Tibial nerve (tissue), 4 donors: Measurements from ENCODE around the gene SMIM35. TPM values are rescaled to one million over a fixed set of nuclear protein-coding genes. Genes with fewer than 3 reads are reported as not detected.

Source experiments
- DNase-seq, 2 donors: peaks; one replicate each; pipeline ENCODE4 v3.0.0-alpha.2; 2019; ENCODE audit warnings: low spot score in 2 of 2
- H3K27ac ChIP-seq, 4 donors: fragments of 200-600 bp; sonication (generic) in 3 of 4; one replicate each; pipeline ENCODE4 v1.5.1; 2017 to 2019; ENCODE audit warnings: mild to moderate bottlenecking in 1 of 4
- H3K27me3 ChIP-seq, 2 donors: fragments of 200-600 bp; sonication (generic) in 1 of 2; one replicate each; pipeline versions ENCODE4 v1.5.1 to v1.6.0; 2017 to 2019
- H3K36me3 ChIP-seq, 3 donors: fragments of 200-600 bp; sonication (generic); one replicate each; pipeline ENCODE4 v1.5.1; 2018 to 2019
- H3K4me1 ChIP-seq, 4 donors: fragments of 200-600 bp; sonication (generic) in 3 of 4; one replicate each; pipeline ENCODE4 v1.5.1; 2017 to 2019
- H3K4me3 ChIP-seq, 4 donors: fragments of 200-600 bp; sonication (generic) in 3 of 4; one replicate each; pipeline ENCODE4 v1.5.1; 2017 to 2019; ENCODE audit warnings: mild to moderate bottlenecking in 1 of 4, moderate library complexity in 1 of 4
- H3K9me3 ChIP-seq, 4 donors: fragments of 200-600 bp; sonication (generic) in 3 of 4; one replicate each; pipeline ENCODE4 v1.5.1; 2017 to 2019
- EP300 ChIP-seq, 2 donors: sonication (generic); formaldehyde crosslinking; IDR thresholded peaks; one replicate each; pipeline ENCODE4 v1.6.1; 2017; ENCODE audit warnings: antibody characterized with exemption in 2 of 2, mild to moderate bottlenecking in 1 of 2
- POLR2A ChIP-seq, 2 donors: fragments of 450-650 bp; IDR thresholded peaks; one replicate each; pipeline ENCODE4 v1.6.1; 2017; ENCODE audit warnings: antibody characterized with exemption in 2 of 2, mild to moderate bottlenecking in 2 of 2, moderate library complexity in 2 of 2
- WGBS, 2 donors: methylation state at CpG; one replicate each; pipeline ENCODE4 v1.1.5; 2018; 5-methylcytosine and 5-hydroxymethylcytosine counted together
- total RNA-seq, 4 donors: library from RNA; depleted of rRNA; stranded (reverse); fragments of >200 nt; gene quantifications; one replicate each; pipeline ENCODE4 v1.1.0, GENCODE V29; 2016
- TF ChIP-seq, protein P1 (sequence below), 5 experiments: fragments of 200-600 bp in 3 of 5; fragments of 450-650 bp in 2 of 5; sonication (generic) in 3 of 5; IDR thresholded peaks; one replicate each; pipeline ENCODE4 v1.5.1; 2016 to 2019; ENCODE audit warnings: antibody characterized with exemption in 5 of 5, mild to moderate bottlenecking in 3 of 5, moderate library complexity in 2 of 5

The SMIM35 gene
- total RNA-seq, 4 donors from 2014 or later = not detected

DNA sequence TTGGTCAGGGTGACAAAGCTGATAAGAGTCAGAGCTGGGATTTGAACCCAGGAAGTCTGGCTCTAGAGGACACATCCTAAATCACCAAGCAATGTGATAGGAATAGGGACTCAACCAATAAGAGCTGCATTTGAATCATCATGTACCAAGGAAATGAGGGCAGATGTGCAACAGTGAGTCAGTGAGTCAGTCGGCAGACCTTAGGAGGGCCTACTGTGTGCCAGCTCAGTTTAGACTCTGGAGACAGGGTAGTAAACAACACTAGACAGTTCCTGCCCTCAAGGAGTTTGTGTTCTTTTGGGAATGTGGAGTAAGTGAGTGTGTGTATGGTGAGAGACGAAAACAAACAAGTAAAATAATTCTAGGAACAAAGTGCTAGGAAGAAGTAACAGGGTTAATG is 89.4 kb downstream of the SMIM35 start:
- TF ChIP-seq POLR2A (IDR thresholded peaks at IDR 0.05) (no peak), EP300 (IDR thresholded peaks at IDR 0.05) (no peak)
- TF ChIP-seq, protein P1, sequence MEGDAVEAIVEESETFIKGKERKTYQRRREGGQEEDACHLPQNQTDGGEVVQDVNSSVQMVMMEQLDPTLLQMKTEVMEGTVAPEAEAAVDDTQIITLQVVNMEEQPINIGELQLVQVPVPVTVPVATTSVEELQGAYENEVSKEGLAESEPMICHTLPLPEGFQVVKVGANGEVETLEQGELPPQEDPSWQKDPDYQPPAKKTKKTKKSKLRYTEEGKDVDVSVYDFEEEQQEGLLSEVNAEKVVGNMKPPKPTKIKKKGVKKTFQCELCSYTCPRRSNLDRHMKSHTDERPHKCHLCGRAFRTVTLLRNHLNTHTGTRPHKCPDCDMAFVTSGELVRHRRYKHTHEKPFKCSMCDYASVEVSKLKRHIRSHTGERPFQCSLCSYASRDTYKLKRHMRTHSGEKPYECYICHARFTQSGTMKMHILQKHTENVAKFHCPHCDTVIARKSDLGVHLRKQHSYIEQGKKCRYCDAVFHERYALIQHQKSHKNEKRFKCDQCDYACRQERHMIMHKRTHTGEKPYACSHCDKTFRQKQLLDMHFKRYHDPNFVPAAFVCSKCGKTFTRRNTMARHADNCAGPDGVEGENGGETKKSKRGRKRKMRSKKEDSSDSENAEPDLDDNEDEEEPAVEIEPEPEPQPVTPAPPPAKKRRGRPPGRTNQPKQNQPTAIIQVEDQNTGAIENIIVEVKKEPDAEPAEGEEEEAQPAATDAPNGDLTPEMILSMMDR (IDR thresholded peaks at IDR 0.05) = no peak
- peaks cover 0 to 5% (median 0%) of the 10 kb centered on the region in 4 donors for H3K4me1 ChIP-seq
- WGBS, 2 donors = 91 to 96% methylated on average over 2 of the region's 2 CpGs
- DNase-seq = no peak
- H3K27ac ChIP-seq = no peak overlapping the region
- H3K9me3 ChIP-seq = no peaks in the 10 kb centered on the region
- H3K27me3 ChIP-seq = no peaks in the 10 kb centered on the region
- H3K4me3 ChIP-seq = no peak overlapping the region
- H3K36me3 ChIP-seq = peaks cover 0 to 4% (median 0%) of the 10 kb centered on the region in 3 donors

GRCh38 chr11:117996058-117996457 is 90.7 kb downstream of the SMIM35 start:
- peaks cover 0 to 4% (median 0%) of the 10 kb centered on the region in 3 donors for H3K36me3 ChIP-seq
- WGBS, 2 donors = 85 to 96% methylated on average over 4 of the region's 4 CpGs
- no peaks in the 10 kb centered on the region for H3K9me3 ChIP-seq
- peaks cover 0 to 5% (median 0%) of the 10 kb centered on the region in 4 donors for H3K4me1 ChIP-seq
- DNase-seq = no peak
- H3K4me3 ChIP-seq = no peak overlapping the region
- no peaks in the 10 kb centered on the region for H3K27me3 ChIP-seq
- TF ChIP-seq, protein P1 (IDR thresholded peaks at IDR 0.05) = no peak
- TF ChIP-seq EP300 (IDR thresholded peaks at IDR 0.05) (no peak), POLR2A (IDR thresholded peaks at IDR 0.05) (no peak)
- no peak overlapping the region for H3K27ac ChIP-seq

DNA sequence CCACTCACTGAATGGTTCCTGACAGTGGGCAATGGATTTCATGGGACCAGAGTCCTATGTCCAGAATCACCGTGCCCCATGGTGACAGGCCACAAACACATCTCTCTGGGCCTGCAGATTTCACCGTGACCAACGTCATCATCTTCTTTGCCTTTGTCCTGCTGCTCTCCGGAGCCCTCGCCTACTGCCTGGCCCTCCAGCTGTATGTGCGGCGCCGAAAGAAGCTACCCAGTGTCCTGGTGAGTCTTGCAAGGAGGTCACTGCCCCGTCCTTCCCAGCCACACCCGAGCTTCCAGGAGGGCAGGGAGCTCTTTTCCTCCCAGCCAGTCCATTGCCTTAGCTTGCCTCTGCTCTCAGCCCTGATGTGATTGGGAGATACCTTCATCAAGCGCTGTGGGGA is 91.3 kb downstream of the SMIM35 start:
- H3K4me1 ChIP-seq = peaks cover 0 to 5% (median 0%) of the 10 kb centered on the region in 4 donors
- H3K4me3 ChIP-seq = no peak overlapping the region
- no peak for DNase-seq
- 91% methylated on average over 11 of the region's 11 CpGs for WGBS, 2 donors
- no peak overlapping the region for H3K27ac ChIP-seq
- no peaks in the 10 kb centered on the region for H3K9me3 ChIP-seq
- H3K36me3 ChIP-seq = peaks cover 0 to 4% (median 0%) of the 10 kb centered on the region in 3 donors
- TF ChIP-seq, protein P1 (IDR thresholded peaks at IDR 0.05) = no peak
- TF ChIP-seq EP300 (IDR thresholded peaks at IDR 0.05) = no peak
- TF ChIP-seq POLR2A (IDR thresholded peaks at IDR 0.05) = no peak
- H3K27me3 ChIP-seq = no peaks in the 10 kb centered on the region

GRCh38 chr11:117993988-117994745 is 92.6 kb downstream of the SMIM35 start:
- H3K4me3 ChIP-seq = no peak overlapping the region
- H3K4me1 ChIP-seq = peaks cover 0 to 5% (median 0%) of the 10 kb centered on the region in 4 donors
- no peaks in the 10 kb centered on the region for H3K27me3 ChIP-seq
- WGBS, 2 donors = 55 to 60% methylated on average over 8 to 9 of the region's 9 CpGs
- H3K36me3 ChIP-seq = peaks cover 0 to 4% (median 0%) of the 10 kb centered on the region in 3 donors
- TF ChIP-seq, protein P1 (IDR thresholded peaks at IDR 0.05) = no peak
- peak in 1 of 2 donors; percentile 61 for TF ChIP-seq EP300 (IDR thresholded peaks at IDR 0.05)
- H3K27ac ChIP-seq = no peak overlapping the region
- no peaks in the 10 kb centered on the region for H3K9me3 ChIP-seq
- peak in 1 of 2 donors; percentile 39 for DNase-seq

DNA sequence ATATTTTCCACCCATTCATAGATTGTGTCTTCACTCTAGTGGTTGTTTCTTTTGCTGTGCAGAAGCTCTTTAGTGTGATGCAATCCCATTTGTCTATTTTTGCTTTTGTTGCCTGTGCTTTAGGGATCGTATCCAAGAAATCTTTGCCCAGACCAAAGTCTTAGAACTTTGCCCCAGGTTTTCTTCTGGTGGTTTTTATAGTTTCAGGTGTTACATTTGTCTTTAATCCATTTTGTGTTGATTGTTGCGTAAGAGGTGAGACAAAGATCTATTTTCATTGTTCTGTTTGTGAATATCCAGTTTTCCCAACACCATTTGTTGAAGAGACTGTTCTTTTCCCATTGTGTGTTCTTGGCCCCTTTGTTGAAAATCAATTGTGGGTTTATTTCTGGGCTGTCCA is 94.1 kb downstream of the SMIM35 start:
- peak overlapping the region in 1 of 4 donors; percentile 17 for H3K4me3 ChIP-seq
- WGBS, 2 donors = 80 to 94% methylated on average over 2 of the region's 2 CpGs
- H3K27me3 ChIP-seq = peaks cover 0 to 2% of the 10 kb centered on the region in 2 donors
- H3K27ac ChIP-seq = peak overlapping the region in 1 of 4 donors; percentile 1
- H3K9me3 ChIP-seq = no peaks in the 10 kb centered on the region
- no peak for DNase-seq
- TF ChIP-seq, protein P1 (IDR thresholded peaks at IDR 0.05) = no peak
- TF ChIP-seq POLR2A (IDR thresholded peaks at IDR 0.05) (no peak), EP300 (IDR thresholded peaks at IDR 0.05) (no peak)
- peaks cover 0 to 5% (median 0%) of the 10 kb centered on the region in 3 donors for H3K36me3 ChIP-seq
- H3K4me1 ChIP-seq = peaks cover 0 to 7% (median 0%) of the 10 kb centered on the region in 4 donors
